Testis (tissue), 2 donors: ENCODE data around the gene NAP1L4.

Source experiments
- POLR2A ChIP-seq: fragments of 450-650 bp; IDR thresholded peaks from one replicate; pipeline ENCODE4 v1.6.1; 2017; ENCODE audit warnings: antibody characterized with exemption, mild to moderate bottlenecking, moderate library complexity
- TF ChIP-seq, protein P1 (sequence below), 3 experiments: fragments of 450-650 bp in 2 of 3; fragments of 200-600 bp in 1 of 3; sonication (generic) in 1 of 3; IDR thresholded peaks; one replicate each; pipeline ENCODE4 v1.5.1; 2016 to 2019; ENCODE audit warnings: antibody characterized with exemption in 3 of 3, mild to moderate bottlenecking in 2 of 3, moderate library complexity in 1 of 3

GRCh38 chr11:2927121-2927800, 64.9 kb downstream of the NAP1L4 start:
- TF ChIP-seq, protein P1, sequence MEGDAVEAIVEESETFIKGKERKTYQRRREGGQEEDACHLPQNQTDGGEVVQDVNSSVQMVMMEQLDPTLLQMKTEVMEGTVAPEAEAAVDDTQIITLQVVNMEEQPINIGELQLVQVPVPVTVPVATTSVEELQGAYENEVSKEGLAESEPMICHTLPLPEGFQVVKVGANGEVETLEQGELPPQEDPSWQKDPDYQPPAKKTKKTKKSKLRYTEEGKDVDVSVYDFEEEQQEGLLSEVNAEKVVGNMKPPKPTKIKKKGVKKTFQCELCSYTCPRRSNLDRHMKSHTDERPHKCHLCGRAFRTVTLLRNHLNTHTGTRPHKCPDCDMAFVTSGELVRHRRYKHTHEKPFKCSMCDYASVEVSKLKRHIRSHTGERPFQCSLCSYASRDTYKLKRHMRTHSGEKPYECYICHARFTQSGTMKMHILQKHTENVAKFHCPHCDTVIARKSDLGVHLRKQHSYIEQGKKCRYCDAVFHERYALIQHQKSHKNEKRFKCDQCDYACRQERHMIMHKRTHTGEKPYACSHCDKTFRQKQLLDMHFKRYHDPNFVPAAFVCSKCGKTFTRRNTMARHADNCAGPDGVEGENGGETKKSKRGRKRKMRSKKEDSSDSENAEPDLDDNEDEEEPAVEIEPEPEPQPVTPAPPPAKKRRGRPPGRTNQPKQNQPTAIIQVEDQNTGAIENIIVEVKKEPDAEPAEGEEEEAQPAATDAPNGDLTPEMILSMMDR (IDR thresholded peaks at IDR 0.05): no peak
- TF ChIP-seq POLR2A: no peak
